Bronchial epithelial cell (primary cell): Measurements from ENCODE around the gene EEPD1. TPM values are rescaled to one million over a fixed set of nuclear protein-coding genes. Genes with fewer than 3 reads are reported as not detected.
"Not testable (repeated sequence)": the region's sequence is repeated elsewhere in the genome, so short reads cannot be mapped to it uniquely, and the experiment has no call there.

ENCODE experiments used
- DNase-seq: peaks from one replicate; pipeline ENCODE4 v3.0.0-alpha.2; 2010; ENCODE audit warnings: low read depth
- FAIRE-seq: peaks from 2 replicates; lab custom pipeline; 2011; peaks lifted over from hg19 to GRCh38; lab: Jason Lieb, UNC
- H3K27me3 ChIP-seq: 2 replicates; pipeline ENCODE4 v1.5.1; 2011; ENCODE audit warnings: low read length; ENCODE audit not compliant: control insufficient read depth, insufficient read depth
- H3K36me3 ChIP-seq: 2 replicates; pipeline ENCODE4 v1.5.1; 2011; ENCODE audit warnings: low read length; ENCODE audit not compliant: control insufficient read depth, insufficient read depth
- H3K4me3 ChIP-seq: 2 replicates; pipeline ENCODE4 v1.5.1; 2011; ENCODE audit warnings: mild to moderate bottlenecking, low read depth, low read length, control low read depth
- total RNA-seq: library from RNA; depleted of rRNA; stranded (reverse); fragments of >200 nt; gene quantifications from 2 replicates; pipeline ENCODE4 v1.2.1, GENCODE V29; 2014
- TF ChIP-seq, protein P1 (sequence below): IDR thresholded peaks from 2 replicates; pipeline ENCODE4 v1.5.1; 2011; ENCODE audit warnings: mild to moderate bottlenecking, moderate library complexity, low read length, control low read depth, inconsistent platforms; ENCODE audit not compliant: insufficient read depth, severe bottlenecking

EEPD1 gene
- 2.3 and 2.9 TPM in 2 replicates for total RNA-seq

DNA sequence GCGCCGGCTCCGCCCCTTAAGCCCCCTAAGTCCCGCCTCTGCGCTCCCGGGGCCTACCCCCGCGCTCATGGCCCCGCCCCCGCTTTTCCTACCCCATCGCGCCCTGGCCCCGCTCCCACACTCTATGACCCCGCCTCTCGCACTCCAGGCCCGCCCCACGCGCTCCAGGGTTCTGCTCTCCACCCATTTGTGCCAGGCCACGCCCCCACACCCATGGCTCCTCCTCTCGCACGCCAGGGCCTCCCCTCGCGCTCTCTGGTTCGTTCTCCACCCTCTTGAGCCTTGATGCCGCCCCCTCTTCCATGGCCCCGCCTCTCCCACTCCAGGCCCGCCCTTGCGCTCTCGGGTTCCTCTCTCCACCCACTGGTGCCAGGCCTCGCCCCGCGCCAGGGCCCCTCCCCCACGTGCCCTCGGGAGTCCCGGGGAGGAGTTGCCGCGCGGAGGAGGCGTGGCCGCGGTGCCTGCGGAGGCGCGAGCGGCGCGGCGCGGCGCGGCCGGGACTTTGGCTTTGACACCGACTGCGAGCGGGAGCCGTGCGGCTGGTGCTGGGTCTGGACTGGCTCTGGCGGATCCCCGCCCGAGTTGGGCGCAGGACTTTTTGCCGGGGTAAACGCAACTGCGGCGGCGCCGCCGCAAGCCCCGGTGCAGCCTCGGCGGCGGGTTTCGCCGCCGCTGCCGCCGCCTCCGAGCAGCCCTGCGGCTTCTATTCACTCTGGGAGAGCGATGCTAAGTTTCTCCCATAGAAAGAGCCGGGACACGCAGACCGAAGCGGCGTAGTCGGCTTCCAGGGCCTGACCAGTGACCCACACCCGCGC, at the start of gene EEPD1:
EEPD1 (plus strand) TSS at position 499 of the 815 bp plus-strand sequence. CDS start 1,071 bp downstream, outside the sequence.
- H3K4me3 ChIP-seq: peak within 1 kb of the TSS; percentile 60
- TF ChIP-seq, protein P1, sequence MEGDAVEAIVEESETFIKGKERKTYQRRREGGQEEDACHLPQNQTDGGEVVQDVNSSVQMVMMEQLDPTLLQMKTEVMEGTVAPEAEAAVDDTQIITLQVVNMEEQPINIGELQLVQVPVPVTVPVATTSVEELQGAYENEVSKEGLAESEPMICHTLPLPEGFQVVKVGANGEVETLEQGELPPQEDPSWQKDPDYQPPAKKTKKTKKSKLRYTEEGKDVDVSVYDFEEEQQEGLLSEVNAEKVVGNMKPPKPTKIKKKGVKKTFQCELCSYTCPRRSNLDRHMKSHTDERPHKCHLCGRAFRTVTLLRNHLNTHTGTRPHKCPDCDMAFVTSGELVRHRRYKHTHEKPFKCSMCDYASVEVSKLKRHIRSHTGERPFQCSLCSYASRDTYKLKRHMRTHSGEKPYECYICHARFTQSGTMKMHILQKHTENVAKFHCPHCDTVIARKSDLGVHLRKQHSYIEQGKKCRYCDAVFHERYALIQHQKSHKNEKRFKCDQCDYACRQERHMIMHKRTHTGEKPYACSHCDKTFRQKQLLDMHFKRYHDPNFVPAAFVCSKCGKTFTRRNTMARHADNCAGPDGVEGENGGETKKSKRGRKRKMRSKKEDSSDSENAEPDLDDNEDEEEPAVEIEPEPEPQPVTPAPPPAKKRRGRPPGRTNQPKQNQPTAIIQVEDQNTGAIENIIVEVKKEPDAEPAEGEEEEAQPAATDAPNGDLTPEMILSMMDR: no peak
- DNase-seq: peak; percentile 93
- FAIRE-seq: no peak
- no peaks in the 10 kb centered on the region for H3K27me3 ChIP-seq
- H3K36me3 ChIP-seq: no peaks in the 10 kb centered on the region

DNA sequence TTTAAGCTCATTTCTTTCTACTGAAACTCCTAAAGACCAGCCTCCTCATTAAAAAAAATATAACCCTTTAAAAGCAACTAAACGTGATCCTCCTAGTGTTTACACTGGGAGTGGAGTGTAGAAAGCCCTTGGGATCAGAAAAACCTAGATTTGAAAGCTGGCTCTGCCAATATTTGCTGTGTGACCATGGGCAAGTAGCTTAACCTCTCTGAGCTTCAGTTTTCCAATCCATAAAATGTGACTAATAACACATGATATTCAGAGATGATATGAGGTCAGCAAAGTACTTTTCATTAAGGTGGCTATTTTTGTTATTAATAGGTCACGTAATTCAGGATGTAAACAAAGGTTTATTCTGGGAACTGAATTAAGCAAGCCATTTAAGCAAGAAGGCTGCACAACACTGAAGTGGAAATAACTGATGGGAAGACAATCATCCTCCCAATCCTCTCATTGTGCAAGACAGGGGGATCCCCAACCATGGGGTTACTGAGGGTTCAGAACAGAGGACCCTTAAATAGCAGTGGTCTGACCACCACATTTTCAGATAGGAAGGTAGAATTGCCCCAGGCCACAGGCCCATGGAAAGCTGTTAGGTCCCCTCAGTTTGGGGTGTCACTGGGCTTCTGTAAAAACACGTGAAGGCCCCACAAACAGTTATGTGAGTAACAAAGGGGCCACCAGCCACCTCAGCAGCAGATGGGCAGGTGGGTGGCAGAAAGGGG, 49.1 kb upstream of the EEPD1 start:
- TF ChIP-seq, protein P1: no peak
- Histone ChIP-seq H3K27me3 (peaks cover 2% of the 10 kb centered on the region), H3K4me3 (no peak overlapping the region), H3K36me3 (no peaks in the 10 kb centered on the region)
- FAIRE-seq (no peak), DNase-seq (no peak)

DNA sequence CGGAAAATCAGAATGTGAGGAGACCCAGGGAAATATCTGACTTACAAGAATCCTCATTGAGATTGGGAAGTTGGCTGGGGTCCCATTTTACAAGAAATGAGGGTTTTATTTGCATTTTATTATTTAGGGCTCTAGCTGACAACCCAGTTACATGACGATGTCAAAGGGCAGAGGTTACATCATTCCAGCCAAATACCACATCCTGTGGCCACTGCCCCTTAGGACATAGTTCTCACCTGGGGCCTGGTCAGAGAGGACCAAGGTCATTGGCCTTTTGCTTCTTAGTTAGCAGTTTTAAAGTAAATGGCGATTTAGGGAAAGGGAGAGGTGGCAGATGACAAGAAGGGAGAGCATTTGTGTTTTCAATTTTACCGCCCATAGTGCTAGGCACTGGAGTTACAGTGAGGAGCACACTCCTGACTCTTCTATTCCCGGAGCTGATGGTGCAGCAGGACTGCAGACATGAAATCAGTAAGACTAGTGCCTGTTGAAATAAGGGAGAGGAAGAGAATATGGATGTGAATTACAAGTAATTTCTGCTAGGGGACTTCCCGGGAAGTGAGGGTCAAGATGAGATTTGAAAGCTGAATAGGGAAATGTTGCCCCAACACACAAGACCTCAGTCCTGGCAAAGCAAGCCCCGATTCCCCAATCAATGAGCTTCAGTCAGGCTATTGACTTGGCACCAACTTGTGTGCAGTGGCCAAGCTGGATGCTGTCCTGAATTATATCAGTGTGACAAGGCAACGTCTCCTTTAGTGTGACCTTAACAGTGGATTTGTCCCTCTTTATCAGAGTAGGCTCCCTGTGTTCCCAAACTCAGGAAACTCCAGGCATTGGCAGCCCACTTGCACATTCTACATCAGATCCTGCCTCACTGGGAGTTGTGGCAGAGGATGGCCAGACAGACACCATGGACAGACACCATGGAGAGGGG, 45.8 kb upstream of the EEPD1 start:
- not testable (repeated sequence) for H3K4me3 ChIP-seq, H3K36me3 ChIP-seq, H3K27me3 ChIP-seq, DNase-seq
- peak; percentile 99 for FAIRE-seq

DNA sequence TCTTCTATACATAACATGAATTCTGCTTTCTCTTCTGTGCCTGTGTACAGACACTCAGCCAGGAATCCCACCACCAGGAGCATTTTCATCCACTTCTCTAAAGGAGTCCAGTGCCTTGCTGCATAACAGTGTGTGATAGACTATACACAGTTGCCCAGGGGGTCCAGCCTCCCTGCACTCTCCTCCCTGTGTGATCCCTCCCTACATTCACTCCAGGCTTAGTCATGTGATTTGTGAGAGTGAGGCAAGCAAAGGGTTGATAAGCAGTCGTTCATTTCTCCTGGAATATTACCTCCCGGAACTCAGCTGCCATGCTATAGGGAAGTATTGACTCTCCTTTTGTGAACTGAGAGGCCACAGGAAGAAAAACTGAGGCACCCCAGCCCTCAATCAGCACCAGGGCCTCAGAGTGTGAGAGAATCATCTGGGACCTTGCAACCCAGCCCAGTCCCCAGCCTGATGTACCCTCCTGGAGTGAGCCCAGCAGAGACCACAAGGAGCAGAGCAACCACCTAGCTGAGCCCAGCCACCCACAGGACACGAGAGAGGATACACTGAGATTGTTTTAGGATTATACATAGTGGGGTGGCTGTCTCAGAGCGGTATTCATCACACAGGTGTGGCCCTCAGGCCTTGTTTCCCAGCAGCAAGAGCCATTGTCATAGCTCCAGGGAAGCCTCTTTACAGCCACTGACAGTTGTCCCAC, 45.0 kb upstream of the EEPD1 start:
- Histone ChIP-seq H3K4me3 (no peak overlapping the region), H3K27me3 (no peaks in the 10 kb centered on the region), H3K36me3 (no peaks in the 10 kb centered on the region)
- DNase-seq (no peak), FAIRE-seq (peak; percentile 47)
- TF ChIP-seq, protein P1: no peak

DNA sequence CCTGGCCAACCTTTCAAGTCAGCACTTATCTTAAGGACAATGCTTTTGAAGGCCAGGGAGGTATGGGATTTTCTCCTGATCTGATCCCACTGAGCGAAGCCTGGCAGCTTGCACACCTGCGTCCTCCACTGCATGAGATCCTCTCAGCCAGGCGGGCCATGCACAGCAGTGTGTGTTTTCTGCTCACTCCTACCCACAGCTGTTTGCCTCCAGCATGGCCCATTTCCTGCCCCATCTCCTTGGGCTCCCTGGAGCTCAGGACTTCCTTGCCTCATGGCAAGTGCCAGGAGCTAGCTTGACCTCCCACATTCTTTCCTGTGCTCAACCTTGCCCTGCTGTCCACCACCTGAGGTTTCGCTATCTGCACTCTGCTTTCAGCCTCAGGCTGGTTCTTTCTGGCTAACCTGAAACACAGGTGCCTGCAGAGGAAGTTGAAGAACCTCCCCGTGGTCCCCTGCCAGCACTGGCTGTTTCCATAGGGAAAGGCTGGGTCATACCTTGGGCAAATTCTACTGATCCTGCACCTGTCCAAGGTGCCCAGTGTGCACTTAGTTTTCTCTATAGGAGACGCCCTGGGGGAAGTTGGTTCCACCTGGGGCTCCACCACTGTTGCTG, 43.9 kb upstream of the EEPD1 start:
- FAIRE-seq (no peak), DNase-seq (no peak)
- Histone ChIP-seq H3K36me3 (no peaks in the 10 kb centered on the region), H3K27me3 (no peaks in the 10 kb centered on the region), H3K4me3 (no peak overlapping the region)
- TF ChIP-seq, protein P1: no peak
